HepG2 (cell line): ENCODE measurements around the gene C2. TPM values are rescaled to one million over a fixed set of nuclear protein-coding genes. Genes with fewer than 3 reads are reported as not detected.
A peak's percentile ranks its signal among the peaks of the same experiment; 100 is the strongest.

Source experiments
- KAT2B ChIP-seq: fragments of 150-350 bp; IDR thresholded peaks from 2 replicates; pipeline ENCODE4 v1.6.1; 2014; ENCODE audit warnings: low read depth, low read length, borderline replicate concordance
- KLF15 ChIP-seq: sonication (generic); formaldehyde crosslinking; IDR thresholded peaks from 2 replicates; pipeline ENCODE4 v1.8.1; 2023; ENCODE audit warnings: borderline replicate concordance, mild to moderate bottlenecking, inconsistent platforms, missing genetic modification reagents, mixed read lengths
- KLF9 ChIP-seq: IDR thresholded peaks from 2 replicates; pipeline ENCODE4 v1.6.1; 2016; ENCODE audit warnings: low read depth
- MEIS1 ChIP-seq: sonication (generic); formaldehyde crosslinking; IDR thresholded peaks from 2 replicates; pipeline ENCODE4 v1.9.0; 2021; ENCODE audit warnings: mild to moderate bottlenecking, missing genetic modification reagents, moderate library complexity, borderline replicate concordance
- MIER2 ChIP-seq: IDR thresholded peaks from 2 replicates; pipeline ENCODE4 v1.6.1; 2016; ENCODE audit warnings: missing biosample characterization, missing genetic modification reagents
- MTF2 ChIP-seq: sonication (generic); formaldehyde crosslinking; IDR thresholded peaks from 2 replicates; pipeline ENCODE4 v1.5.0; 2020; ENCODE audit warnings: missing genetic modification reagents, borderline replicate concordance
- NFIB ChIP-seq: sonication (generic); formaldehyde crosslinking; IDR thresholded peaks from 2 replicates; pipeline ENCODE4 v1.9.0; 2021; ENCODE audit warnings: missing genetic modification reagents, mild to moderate bottlenecking, borderline replicate concordance
- POGK ChIP-seq: sonication (generic); formaldehyde crosslinking; conservative IDR thresholded peaks from 2 replicates; pipeline ENCODE4 v1.8.0; 2022; ENCODE audit warnings: mild to moderate bottlenecking, moderate library complexity, missing genetic modification reagents
- PRPF4 ChIP-seq: fragments of 200-400 bp; formaldehyde crosslinking; IDR thresholded peaks from 2 replicates; pipeline ENCODE4 v1.6.1; 2016; ENCODE audit warnings: low read length, low read depth; ENCODE audit not compliant: poor library complexity, severe bottlenecking
- RFXAP ChIP-seq: sonication (generic); formaldehyde crosslinking; IDR thresholded peaks from 2 replicates; pipeline ENCODE4 v1.4.0; 2020; ENCODE audit warnings: missing genetic modification reagents, borderline replicate concordance
- SNAPC5 ChIP-seq: sonication (generic); formaldehyde crosslinking; IDR thresholded peaks from 2 replicates; pipeline ENCODE4 v1.8.1; 2023; ENCODE audit warnings: mild to moderate bottlenecking, missing genetic modification reagents, borderline replicate concordance
- SP1 ChIP-seq, 2 experiments: fragments of 450-650 bp in 1 of 2; sonication (generic) in 1 of 2; formaldehyde crosslinking in 1 of 2; IDR thresholded peaks; 2 replicates each; pipeline versions ENCODE4 v1.4.0 to v1.6.1; 2016 to 2020; ENCODE audit warnings: missing genetic modification reagents in 1 of 2
- ZEB1 ChIP-seq: IDR thresholded peaks from 2 replicates; pipeline ENCODE4 v1.6.1; 2012; ENCODE audit warnings: mild to moderate bottlenecking, low read depth, inconsistent platforms; ENCODE audit not compliant: insufficient replicate concordance
- ZMYM3 ChIP-seq: sonication (generic); formaldehyde crosslinking; IDR thresholded peaks from 2 replicates; pipeline ENCODE4 v1.5.1; 2020; ENCODE audit warnings: mild to moderate bottlenecking, missing genetic modification reagents
- ZNF761 ChIP-seq: sonication (generic); formaldehyde crosslinking; conservative IDR thresholded peaks from 2 replicates; pipeline ENCODE4 v1.4.0; 2020; ENCODE audit warnings: mild to moderate bottlenecking, missing genetic modification reagents
- ZNF83 ChIP-seq: sonication (generic); formaldehyde crosslinking; IDR thresholded peaks from 2 replicates; pipeline ENCODE4 v1.4.0; 2020; ENCODE audit warnings: missing genetic modification reagents, mild to moderate bottlenecking, borderline replicate concordance
- ZNF883 ChIP-seq: sonication (generic); formaldehyde crosslinking; IDR thresholded peaks from 2 replicates; pipeline ENCODE4 v1.5.1; 2020; ENCODE audit warnings: mild to moderate bottlenecking, missing genetic modification reagents; ENCODE audit errors: not compliant biosample characterization
- polyA plus RNA-seq, 8 experiments: library from polyadenylated mRNA; depleted of rRNA in 3 of 8; stranded (reverse) in 7 of 8; unstranded in 1 of 8; fragments of >200 nt; fragmentation: Illumina TruSeq in 4 of 8; extraction: Trizol in 4 of 8; gene quantifications; 2 replicates each; pipeline versions ENCODE4 v1.2.1 to v1.2.3, GENCODE V29; 2011 to 2016; ENCODE audit warnings: low read depth in 4 of 8, missing spikeins in 1 of 8, mixed read lengths in 1 of 8; ENCODE audit not compliant: insufficient read depth in 1 of 8
- total RNA-seq, 5 experiments: library from RNA; depleted of rRNA; stranded (reverse); fragments of >200 nt; fragmentation: Illumina TruSeq; extraction: Trizol; gene quantifications; 2 replicates each; pipeline ENCODE4 v1.2.3, GENCODE V29; 2016; ENCODE audit warnings: low read depth in 1 of 5
- TF ChIP-seq, protein P1 (sequence below): sonication (generic); formaldehyde crosslinking; IDR thresholded peaks from 2 replicates; pipeline ENCODE4 v1.4.0; 2020; ENCODE audit warnings: mild to moderate bottlenecking, missing genetic modification reagents
- TF ChIP-seq, protein P2 (sequence below): sonication (generic); formaldehyde crosslinking; IDR thresholded peaks from 2 replicates; pipeline ENCODE4 v1.5.1; 2020; ENCODE audit warnings: missing genetic modification reagents, mild to moderate bottlenecking, borderline replicate concordance
- TF ChIP-seq, protein P3 (sequence below), 2 experiments: sonication (generic) in 1 of 2; formaldehyde crosslinking in 1 of 2; IDR thresholded peaks; 2 replicates each; pipeline versions ENCODE4 v1.5.1 to v1.6.1; 2011 to 2020; ENCODE audit warnings: borderline replicate concordance in 1 of 2, low read depth in 1 of 2, low read length in 1 of 2, mild to moderate bottlenecking in 1 of 2, missing genetic modification reagents in 1 of 2, moderate library complexity in 1 of 2
- TF ChIP-seq, protein P4 (sequence below): IDR thresholded peaks from 2 replicates; pipeline ENCODE4 v1.6.1; 2012; ENCODE audit warnings: inconsistent platforms

The C2 gene
- total and polyA plus RNA-seq, 2 of the 13 experiments (the other 11 are each of a cell fraction or from before 2014, with no cell fraction given) = 165 to 307 TPM

DNA sequence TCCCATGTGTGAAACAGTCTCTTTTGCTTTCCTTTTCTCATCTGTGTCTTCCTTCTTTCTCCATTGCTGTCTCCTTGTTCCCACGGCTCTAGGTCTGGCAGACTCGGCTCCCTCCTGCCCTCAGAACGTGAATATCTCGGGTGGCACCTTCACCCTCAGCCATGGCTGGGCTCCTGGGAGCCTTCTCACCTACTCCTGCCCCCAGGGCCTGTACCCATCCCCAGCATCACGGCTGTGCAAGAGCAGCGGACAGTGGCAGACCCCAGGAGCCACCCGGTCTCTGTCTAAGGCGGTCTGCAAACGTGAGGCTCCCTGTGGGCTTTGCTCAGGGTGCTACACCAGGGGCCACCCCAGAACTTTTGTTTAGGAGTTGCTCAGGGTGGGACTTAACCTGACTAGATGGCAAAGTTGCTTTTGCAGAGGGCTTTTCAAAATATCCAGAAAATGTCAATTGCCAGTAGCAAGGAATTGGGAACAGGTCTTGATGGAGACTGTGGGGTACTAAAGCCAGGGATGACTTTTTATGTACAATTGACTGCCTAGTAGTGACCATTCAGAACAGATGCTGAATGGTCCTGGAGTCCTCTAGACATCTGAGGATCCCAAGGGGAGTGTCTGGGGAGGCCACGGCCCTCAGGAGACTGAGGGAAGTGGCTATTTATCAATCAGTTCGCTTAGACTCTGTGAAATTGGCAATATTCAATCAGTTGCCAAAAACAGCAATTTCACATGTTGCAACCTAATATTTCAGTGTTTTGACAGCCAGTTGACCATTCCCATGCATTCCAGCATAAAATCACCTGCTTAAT is 550 bp downstream of the C2 start (continued):
- no peak for TF ChIP-seq PRPF4
- no peak for TF ChIP-seq ZNF761 (CRISPR knock-in tag)
- TF ChIP-seq SNAPC5 (CRISPR knock-in tag) = no peak
- TF ChIP-seq MEIS1 = peak; percentile 49; the same call in 1 of the 2 replicates
- TF ChIP-seq, protein P1, sequence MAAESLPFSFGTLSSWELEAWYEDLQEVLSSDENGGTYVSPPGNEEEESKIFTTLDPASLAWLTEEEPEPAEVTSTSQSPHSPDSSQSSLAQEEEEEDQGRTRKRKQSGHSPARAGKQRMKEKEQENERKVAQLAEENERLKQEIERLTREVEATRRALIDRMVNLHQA (CRISPR knock-in tag) = no peak
- no peak for TF ChIP-seq KLF9 (CRISPR knock-in tag)
- TF ChIP-seq, protein P2, sequence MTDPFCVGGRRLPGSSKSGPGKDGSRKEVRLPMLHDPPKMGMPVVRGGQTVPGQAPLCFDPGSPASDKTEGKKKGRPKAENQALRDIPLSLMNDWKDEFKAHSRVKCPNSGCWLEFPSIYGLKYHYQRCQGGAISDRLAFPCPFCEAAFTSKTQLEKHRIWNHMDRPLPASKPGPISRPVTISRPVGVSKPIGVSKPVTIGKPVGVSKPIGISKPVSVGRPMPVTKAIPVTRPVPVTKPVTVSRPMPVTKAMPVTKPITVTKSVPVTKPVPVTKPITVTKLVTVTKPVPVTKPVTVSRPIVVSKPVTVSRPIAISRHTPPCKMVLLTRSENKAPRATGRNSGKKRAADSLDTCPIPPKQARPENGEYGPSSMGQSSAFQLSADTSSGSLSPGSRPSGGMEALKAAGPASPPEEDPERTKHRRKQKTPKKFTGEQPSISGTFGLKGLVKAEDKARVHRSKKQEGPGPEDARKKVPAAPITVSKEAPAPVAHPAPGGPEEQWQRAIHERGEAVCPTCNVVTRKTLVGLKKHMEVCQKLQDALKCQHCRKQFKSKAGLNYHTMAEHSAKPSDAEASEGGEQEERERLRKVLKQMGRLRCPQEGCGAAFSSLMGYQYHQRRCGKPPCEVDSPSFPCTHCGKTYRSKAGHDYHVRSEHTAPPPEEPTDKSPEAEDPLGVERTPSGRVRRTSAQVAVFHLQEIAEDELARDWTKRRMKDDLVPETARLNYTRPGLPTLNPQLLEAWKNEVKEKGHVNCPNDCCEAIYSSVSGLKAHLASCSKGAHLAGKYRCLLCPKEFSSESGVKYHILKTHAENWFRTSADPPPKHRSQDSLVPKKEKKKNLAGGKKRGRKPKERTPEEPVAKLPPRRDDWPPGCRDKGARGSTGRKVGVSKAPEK (CRISPR knock-in tag) = no peak
- peak; percentile 69 for TF ChIP-seq ZNF883
- TF ChIP-seq ZNF83 (CRISPR knock-in tag) = no peak
- no peak for TF ChIP-seq SP1 (IDR thresholded peaks at IDR 0.05)
- no peak for TF ChIP-seq SP1 (CRISPR knock-in tag; IDR thresholded peaks at IDR 0.05)
- TF ChIP-seq KAT2B = no peak
- no peak for TF ChIP-seq POGK
- no peak for TF ChIP-seq ZEB1
- no peak for TF ChIP-seq ZMYM3 (CRISPR knock-in tag)
- no peak for TF ChIP-seq KLF15
- TF ChIP-seq NFIB (CRISPR knock-in tag) = no peak
- TF ChIP-seq MIER2 (CRISPR knock-in tag) = no peak
- TF ChIP-seq, protein P3, sequence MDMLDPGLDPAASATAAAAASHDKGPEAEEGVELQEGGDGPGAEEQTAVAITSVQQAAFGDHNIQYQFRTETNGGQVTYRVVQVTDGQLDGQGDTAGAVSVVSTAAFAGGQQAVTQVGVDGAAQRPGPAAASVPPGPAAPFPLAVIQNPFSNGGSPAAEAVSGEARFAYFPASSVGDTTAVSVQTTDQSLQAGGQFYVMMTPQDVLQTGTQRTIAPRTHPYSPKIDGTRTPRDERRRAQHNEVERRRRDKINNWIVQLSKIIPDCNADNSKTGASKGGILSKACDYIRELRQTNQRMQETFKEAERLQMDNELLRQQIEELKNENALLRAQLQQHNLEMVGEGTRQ (IDR thresholded peaks at IDR 0.05; ENCODE audit: low read depth, low read length) = no peak
- TF ChIP-seq, protein P3 (CRISPR knock-in tag; IDR thresholded peaks at IDR 0.05; ENCODE audit: borderline replicate concordance) = no peak
- no peak for TF ChIP-seq RFXAP (CRISPR knock-in tag)
- TF ChIP-seq MTF2 (CRISPR knock-in tag) = no peak
- TF ChIP-seq, protein P4, sequence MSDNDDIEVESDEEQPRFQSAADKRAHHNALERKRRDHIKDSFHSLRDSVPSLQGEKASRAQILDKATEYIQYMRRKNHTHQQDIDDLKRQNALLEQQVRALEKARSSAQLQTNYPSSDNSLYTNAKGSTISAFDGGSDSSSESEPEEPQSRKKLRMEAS = no peak
